ENCODE results near the gene PLK3.

- no peak for TF ChIP-seq CTCF (IDR thresholded peaks at IDR 0.05)
- no peak for TF ChIP-seq POLR2A (IDR thresholded peaks at IDR 0.05)
Measured at GRCh38 chr1:44777547-44777946, 22.6 kb upstream of the PLK3 start.

Measured in body of pancreas (tissue), 4 donors.